GM20431 (cell line): ENCODE data around the gene HMG20A.

Source experiments
- in situ Hi-C: fragments of 300-500 bp; cut with MseI, MboI; formaldehyde crosslinking; loops from one replicate; pipeline ENCODE4 v1.15.0; 2020; ENCODE audit warnings: low sequenced_read_pairs; ENCODE audit not compliant: unreplicated experiment

Gene HMG20A

GRCh38 chr15:77511869-77512268 is 91.2 kb downstream of the HMG20A start:
- in situ Hi-C loops = no loop called here

- in situ Hi-C loops = no loop called here
Observed at GRCh38 chr15:77513226-77513625, 92.5 kb downstream of the HMG20A start.

GRCh38 chr15:77514641-77515402 is 94.1 kb downstream of the HMG20A start:
- in situ Hi-C loops = no loop called here

GRCh38 chr15:77515613-77516012 is 94.9 kb downstream of the HMG20A start:
- in situ Hi-C loops = no loop called here

GRCh38 chr15:77516076-77516475 is 95.4 kb downstream of the HMG20A start:
- in situ Hi-C loops = no loop called here

- in situ Hi-C loops = no loop called here
Observed at GRCh38 chr15:77516786-77517185, 96.1 kb downstream of the HMG20A start.

- in situ Hi-C loops = no loop called here
Observed at GRCh38 chr15:77517579-77517978, 96.9 kb downstream of the HMG20A start.

GRCh38 chr15:77518458-77518857 is 97.8 kb downstream of the HMG20A start:
- in situ Hi-C loops = no loop called here

- in situ Hi-C loops = no loop called here
Observed at GRCh38 chr15:77519540-77519939, 98.9 kb downstream of the HMG20A start.

GRCh38 chr15:77521206-77521605 is 100.5 kb downstream of the HMG20A start:
- in situ Hi-C loops = no loop called here

GRCh38 chr15:77525400-77525811 is 104.7 kb downstream of the HMG20A start:
- in situ Hi-C loops = loop anchor here (25.0 kb wide), 1 partner anchor 338 kb away; no protein-coding TSS in a partner anchor

GRCh38 chr15:77525907-77526594 is 105.4 kb downstream of the HMG20A start:
- in situ Hi-C loops = loop anchor here (25.0 kb wide), 1 partner anchor 339 kb away; no protein-coding TSS in a partner anchor

GRCh38 chr15:77526595-77527163 is 106.0 kb downstream of the HMG20A start:
- in situ Hi-C loops = loop anchor here (25.0 kb wide), 1 partner anchor 339 kb away; no protein-coding TSS in a partner anchor

GRCh38 chr15:77527164-77527778 is 106.6 kb downstream of the HMG20A start:
- in situ Hi-C loops = loop anchor here (25.0 kb wide), 1 partner anchor 340 kb away; no protein-coding TSS in a partner anchor

- in situ Hi-C loops = loop anchor here (25.0 kb wide), 1 partner anchor 341 kb away; no protein-coding TSS in a partner anchor
Observed at GRCh38 chr15:77527831-77528231, 107.1 kb downstream of the HMG20A start.

GRCh38 chr15:77528290-77528967 is 107.7 kb downstream of the HMG20A start:
- in situ Hi-C loops = loop anchor here (25.0 kb wide), 1 partner anchor 341 kb away; no protein-coding TSS in a partner anchor

- in situ Hi-C loops = loop anchor here (25.0 kb wide), 1 partner anchor 342 kb away; no protein-coding TSS in a partner anchor
Observed at GRCh38 chr15:77528968-77529319, 108.3 kb downstream of the HMG20A start.

- in situ Hi-C loops = loop anchor here (25.0 kb wide), 1 partner anchor 342 kb away; no protein-coding TSS in a partner anchor
Observed at GRCh38 chr15:77529394-77530159, 108.9 kb downstream of the HMG20A start.

- in situ Hi-C loops = loop anchor here (25.0 kb wide), 1 partner anchor 343 kb away; no protein-coding TSS in a partner anchor
Observed at GRCh38 chr15:77530576-77530975, 109.9 kb downstream of the HMG20A start.
